HUDEP-2 (cell line): ENCODE results near the gene MARK3.
"Not testable (repeated sequence)": the region's sequence is repeated elsewhere in the genome, so short reads cannot be mapped to it uniquely, and the experiment has no call there.

Experiments used
- DNase-seq, 76 experiments: peaks; one replicate each; lab custom pipeline; 2025; ENCODE audit not compliant: unreplicated experiment in 76 of 76; lab: John Stamatoyannopoulos, UW

Gene MARK3

DNA sequence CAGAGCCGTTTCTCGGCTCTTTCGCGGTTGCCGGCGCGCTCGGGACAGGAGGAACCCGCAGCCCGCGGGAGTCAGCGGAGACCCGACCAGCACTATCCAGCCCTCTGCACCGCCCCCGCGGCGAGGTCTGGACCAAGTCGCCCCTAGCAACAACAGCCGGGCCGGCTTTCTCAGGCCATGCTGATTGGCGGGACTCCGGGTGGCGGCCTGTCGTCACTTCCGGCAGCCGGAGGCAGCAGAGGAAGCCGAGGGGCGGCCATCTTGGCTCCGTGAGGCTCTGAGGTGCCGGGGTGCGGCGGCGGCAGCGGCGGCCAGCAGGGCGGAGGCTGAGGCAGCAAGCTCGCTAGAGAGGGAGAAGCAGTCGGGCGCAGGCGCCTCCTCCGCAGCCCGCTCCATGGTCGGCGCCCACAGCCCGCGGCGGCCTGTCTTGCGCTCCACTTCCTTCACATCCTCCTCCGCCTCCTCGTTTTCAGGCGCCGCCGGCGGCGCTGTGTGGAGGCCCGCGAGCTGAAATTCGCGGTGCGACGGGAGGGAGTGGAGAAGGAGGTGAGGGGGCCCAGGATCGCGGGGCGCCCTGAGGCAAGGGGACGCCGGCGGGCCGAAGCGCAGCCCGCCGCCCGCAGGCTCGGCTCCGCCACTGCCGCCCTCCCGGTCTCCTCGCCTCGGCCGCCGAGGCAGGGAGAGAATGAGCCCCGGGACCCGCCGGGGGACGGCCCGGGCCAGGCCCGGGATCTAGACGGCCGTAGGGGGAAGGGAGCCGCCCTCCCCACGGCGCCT is at the start of gene MARK3:
Gene MARK3, plus strand, starts transcription at position 264 of the 777 bp plus-strand sequence. CDS start 615 bp downstream, outside the sequence.
- DNase-seq: peak in 74 of 76 experiments; percentile 38 to 97 (median 93)

DNA sequence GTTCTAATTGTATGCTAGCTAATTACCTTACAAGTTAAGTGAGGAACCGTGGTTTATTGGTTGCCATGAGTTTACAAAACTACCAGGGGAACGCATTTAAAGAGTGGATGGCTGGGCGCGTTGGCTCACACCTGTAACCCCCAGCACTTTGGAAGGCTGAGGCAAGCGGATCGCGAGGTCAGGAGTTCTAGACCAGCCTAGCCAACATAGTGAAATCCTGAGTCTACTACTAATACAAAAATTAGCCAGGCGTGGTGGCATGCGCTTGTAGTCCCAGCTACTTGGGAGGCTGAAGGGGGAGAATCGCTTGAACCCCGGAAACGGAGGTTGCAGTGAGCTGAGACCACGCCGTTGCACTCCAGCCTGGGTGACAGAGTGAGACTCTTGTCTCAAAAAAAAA is 49.0 kb upstream of the MARK3 start:
- DNase-seq: no peak

DNA sequence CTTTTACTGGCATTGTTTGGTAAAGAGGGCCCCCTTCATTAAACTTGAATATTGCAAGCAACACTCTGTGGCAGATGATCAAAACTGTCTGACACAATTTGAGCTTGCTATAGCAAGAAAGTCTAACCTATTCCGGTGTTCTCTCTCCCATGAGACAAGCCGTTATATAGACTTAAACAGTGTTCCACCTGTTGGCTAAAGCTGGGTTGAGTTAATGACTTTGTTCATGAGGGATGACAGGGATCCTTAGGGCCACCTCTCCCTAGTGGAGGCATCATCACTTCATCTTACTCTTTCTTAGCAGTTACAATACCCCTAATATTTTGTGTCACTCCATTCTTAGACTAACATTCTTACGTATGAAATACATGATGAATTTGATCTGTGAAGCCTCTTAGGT is 47.4 kb upstream of the MARK3 start:
- DNase-seq: no peak

DNA sequence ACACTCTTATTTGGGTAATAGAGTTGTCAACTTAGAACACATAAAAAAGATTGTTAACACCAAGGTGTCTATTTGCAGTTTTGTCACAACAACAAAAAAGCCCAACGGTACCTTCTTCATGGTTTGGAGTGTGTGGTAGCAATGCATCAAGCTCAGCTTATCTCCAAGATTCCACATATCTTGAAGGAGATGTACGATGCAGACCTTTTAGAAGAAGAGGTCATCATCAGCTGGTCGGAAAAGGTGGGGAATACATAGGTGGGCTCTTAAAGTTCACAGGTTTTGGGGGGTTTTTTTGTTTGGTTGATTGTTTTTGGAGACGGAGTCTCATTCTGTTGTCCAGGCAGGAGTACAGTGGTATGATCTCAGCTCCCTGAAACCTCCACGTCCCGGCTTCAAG is 45.7 kb upstream of the MARK3 start:
- no peak for DNase-seq

DNA sequence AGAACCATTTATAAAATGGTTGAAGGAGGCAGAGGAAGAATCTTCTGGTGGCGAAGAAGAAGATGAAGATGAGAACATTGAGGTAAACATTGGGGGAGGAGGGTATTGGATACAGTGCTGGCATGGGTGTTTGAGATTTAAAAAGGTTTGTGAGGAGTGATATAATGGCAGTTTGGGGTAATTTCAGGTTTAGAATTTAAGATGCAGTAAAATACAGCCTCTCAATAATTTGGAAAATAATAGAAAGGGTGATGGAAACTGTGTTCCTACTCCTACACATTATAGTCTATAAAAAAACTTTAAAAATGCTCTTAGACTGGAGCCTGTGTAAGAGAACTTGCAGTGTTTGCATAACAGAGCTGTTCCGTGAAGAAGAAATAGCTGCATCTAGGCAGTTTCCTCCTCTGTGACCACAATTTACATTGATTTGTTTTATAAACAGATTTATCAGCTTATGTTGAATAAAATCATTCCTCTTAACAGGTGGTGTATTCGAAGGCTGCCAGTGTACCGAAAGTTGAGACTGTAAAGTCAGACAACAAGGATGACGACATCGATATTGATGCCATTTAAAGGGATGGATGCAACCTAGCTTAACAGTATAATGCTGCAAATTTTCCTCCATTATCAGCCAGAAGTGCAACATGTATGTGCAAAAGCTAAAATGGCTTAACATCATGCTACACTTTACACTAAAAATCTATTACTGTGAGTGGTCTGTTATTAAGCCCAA is 44.6 kb upstream of the MARK3 start:
- no peak for DNase-seq

DNA sequence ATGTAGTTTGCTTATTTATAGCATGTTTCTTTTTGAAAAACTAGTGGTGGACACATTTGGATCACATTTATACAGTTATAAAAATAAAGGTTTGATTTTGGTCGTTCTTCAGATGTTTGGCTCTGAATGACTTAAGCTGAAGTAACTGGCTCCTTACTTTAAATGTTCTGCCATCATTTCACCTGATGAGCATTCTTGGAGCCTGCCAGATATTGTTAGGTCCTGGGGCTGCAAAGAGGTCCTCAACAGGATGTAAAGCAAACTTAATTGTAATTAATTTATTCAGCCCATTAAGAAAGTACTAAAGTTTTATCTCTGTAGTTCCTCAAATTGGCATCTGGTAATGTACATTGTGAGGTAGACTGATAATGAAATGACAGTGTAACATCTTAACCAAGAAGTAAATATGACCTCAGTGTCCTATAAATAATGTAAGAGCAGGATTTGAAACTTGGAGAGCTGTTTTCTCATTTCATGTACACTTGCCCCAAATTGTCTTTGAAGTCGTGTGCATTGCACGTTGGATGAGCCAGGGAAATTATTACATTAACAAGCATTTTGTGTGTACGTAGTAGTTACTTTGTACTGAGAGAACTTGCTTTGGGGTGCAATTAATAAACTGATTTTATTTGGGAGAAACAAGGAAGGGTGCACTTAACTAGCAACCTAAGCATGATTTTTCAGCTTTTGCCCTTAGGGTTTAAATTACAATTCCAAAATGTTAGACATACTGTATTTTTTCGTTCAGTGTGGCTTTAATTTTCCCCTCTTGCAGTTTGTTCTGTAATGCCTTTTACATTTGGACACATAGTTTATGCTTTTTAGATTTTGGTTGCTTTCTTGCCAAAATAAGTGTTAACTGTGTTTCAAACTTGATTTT is 43.7 kb upstream of the MARK3 start:
- DNase-seq: no peak

DNA sequence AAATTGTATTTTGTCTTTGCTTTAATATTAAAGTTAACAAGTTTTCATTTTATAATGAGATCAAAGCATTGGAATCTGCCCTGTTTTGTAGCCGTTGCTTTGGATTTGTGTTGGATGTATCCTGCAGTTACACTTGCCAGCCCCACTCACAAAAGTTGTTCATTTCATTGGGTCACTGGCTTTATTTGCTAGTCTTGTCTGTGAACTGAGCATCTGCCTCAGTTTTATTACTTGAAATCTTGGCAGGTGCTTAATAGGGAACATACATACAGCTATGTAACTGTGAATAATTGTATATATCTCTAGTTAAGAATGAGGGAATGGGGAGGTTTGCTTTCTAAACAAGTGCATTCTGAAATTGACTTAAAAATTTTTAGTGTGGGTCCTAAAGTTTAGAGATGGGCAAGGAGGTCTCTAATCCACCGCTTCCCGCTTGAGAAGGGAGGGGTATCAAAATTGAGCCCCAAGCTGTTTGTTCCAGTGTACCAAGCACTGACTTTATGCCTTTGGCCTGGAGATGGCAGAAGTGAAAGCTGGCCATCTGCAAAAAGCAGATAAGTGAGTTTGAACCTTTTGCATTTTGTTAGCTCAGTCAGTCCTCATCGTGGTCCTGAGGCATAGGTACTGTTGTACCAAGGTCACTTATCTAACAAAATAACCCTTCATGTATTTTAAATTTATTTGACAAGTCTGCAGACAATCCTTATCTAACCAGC is 41.9 kb upstream of the MARK3 start:
- DNase-seq: peak in 20 of 76 experiments; percentile 9 to 54 (median 20)

DNA sequence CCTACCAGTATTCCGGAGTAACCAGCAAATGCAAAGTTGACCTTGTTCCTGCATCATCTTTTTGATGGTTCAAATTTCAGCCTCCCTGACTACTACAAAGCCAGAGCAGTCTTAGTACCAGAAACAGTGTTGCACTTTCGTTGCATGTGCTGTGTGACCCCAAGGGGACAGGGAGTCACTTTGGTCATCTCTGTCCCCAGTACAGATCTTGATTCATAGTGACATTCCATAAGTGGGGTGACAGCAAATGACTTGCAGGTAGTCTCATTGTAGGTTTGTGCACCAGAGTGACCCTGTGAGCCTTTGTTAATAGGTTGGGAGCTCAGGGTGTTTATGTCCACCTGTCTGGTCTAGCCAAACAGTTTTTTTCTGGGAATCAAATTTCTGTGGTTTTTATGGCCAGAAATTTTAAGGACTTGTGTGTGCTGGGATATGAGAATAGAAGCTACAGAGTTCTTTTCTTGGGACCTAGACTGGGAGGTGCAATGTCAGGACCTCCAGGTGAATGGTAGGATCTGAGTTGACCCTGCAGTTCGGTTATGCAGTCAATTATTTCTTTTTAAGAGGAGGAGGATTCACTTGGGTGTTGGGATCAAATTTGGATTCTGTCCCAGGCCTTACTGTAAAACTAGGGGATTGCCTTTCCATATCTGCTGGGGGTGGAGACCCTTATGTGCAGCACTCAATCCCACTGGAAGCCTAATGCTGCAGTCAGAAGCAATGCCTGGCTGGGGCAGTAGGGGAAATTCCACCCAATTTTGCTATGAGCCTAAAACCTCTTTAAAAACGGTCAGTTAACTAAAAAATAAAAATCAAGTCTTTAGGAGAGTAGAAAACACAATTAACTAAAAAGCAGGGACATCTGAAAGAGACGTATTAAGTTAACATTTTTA is 41.1 kb upstream of the MARK3 start:
- no peak for DNase-seq

DNA sequence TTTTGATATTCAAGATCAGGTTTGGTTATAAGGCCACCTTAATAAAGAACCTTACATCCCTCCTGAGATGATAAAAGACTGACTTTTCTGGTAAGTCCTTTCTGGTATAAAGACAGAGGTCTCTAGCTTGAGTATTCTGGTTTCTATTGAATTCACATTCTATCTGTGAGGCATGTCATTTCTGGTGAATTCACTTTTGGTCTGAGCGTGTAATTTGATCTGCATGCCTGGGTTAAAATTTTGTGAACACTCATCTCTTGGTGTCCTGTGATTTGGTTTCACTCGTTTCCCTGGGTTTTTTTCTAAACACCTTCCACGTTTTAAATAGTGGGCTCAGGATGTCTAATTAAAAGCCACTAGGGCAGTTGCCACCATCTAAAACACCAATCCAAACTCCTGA is 38.9 kb upstream of the MARK3 start:
- DNase-seq: no peak

DNA sequence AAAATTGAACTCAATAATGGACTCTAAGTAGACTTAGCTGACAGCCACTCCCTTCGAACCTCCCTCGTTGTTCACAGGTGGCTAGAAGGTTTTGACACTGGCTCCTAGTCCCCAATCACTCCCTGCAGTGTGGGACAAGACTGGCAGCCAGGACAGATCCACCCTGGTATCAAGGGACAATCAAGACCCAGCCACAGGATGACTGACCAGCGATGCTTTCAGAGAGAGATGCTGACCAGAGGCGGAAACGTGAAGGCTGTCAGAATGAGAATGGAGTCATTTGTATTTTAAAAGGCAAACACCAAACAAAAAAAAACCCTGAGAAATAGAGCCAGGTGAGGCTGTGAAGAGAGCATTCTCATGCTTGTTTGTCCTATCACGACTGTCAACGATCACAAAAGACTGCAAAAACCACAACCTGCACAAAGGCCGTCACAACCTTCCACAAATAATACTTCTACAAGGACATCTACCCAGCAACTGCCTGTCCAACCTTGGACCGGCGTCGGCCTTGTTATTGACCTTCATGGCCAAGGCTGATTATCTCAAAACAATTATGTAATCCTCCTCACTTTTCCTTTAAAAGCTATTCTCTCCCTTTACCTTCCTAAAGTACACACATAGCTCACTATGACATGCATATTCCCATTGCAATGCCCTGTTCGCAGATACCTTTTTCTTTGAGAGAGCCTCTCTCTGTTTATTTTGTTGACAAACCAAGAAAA is 38.0 kb upstream of the MARK3 start:
- no peak for DNase-seq

DNA sequence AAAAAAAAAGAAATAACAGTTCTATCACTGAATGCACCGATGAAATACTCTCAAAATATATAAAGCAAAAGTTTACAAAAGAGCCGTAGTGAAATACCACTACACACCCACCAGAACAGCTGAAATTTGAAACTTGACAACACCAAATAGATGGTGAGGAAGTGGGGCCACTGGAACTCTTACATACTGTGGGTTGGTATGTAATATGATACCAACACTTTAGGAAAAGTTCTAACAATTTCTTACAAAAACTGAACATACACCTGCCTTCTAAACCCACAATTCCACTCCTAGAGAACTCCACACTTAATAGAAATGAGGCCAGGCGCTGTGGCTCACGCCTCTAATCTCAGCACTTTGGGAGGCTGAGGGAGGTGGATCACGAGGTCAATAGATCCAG is 37.1 kb upstream of the MARK3 start:
- DNase-seq: no peak

DNA sequence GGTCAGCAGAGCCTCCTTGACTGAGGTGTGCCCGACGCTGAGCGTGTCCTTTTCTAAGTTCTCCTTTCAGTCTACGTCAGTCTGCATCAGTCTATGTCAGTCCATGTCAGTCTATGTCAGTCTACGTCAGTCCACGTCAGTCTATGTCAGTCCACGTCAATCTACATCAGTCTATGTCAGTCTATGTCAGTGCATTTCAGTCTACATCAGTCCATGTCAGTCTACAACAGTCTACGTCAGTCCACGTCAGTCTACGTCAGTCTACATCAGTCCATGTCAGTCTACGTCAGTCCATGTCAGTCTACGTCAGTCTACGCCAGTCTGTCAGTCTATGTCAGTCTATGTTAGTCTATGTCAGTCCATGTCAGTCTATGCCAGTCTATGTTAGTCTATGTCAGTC is 35.2 kb upstream of the MARK3 start:
- no peak for DNase-seq

DNA sequence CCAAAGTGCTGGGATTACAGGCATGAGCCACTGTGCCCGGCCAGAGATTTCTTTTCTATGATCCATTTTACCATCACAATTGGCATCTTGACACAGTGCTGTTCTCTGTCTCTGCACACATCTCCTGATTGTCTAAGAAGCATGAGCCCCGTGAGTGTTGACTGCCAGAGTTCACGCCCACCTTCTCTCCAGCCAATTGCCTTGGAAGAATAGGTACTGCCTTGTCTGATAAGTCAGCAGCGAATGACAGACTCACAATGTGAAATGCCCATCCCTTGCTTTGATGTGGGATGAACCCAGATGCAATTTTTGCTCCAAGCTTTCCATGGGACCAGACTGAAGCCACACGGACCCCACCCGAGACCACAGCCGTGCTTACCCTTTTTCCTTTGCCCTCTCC is 31.9 kb upstream of the MARK3 start:
- DNase-seq: no peak

DNA sequence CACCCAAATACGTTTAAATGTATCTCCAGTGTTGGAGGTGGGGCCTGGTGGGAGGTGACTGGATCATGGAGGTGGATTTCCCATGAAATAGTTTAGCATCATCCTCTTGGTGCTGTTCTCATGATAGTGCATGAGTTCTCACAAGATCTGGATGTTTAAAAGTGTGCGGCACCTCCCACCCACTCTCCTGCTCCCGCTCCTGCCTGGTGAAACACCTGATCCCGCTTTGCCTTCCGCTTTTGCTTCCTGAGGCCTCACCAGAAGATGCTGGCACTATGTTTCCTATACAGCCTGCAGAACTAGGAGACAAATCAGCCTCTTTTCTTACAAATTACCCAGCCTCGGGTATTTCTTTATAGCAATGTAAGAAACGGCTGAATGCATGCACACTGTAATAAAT is 31.1 kb upstream of the MARK3 start:
- DNase-seq: no peak

DNA sequence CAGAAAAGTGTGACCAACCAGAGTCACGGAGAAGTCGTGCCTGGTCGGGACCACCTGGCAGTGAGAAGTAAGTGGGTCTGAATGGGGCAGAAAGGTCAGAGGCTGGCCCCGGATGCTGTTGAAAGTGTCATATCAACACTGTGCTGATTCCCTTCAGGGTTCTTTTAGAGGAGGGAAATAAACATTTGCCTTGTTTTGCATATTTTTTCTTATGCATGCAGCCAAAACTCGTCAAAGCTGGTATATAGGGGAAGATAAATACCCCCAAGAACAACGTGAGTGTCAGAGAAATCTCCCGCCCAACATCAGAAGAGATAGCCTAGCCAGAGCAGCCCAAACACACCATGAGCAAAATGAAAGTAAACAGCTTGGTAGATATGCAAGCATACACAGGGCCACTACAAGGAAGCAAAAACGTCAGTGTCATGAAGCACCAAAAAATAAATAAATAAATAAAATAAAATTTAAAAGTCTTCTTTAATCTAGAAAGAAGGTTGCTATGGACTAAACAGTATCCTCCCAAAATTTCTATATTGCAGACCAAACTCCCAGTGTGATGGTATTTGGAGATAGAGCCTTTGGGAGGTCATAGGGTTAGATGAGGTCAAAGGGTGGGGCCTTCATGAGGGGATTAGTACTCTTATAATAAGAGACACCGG is 29.1 kb upstream of the MARK3 start:
- DNase-seq: peak in 5 of 76 experiments; percentile 21 to 54 (median 33)

DNA sequence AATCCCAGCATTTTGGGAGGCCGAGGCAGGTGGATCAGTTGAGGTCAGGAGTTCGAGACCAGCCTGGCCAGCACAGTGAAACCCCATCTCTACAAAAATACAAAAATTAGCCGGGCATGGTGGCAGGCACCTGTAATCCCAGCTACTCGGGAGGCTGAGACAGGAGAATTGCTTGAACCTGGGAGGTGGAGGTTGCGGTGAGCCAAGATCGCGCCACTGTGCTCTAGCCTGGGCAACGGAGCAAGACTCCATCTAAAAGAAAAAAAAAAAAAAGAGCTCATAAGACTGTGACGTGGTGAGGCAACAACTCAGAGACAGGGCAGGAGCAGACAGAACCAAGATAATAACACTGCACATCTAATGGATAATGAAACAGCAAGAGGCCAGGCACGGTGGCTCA is 27.7 kb upstream of the MARK3 start:
- not testable (repeated sequence) for DNase-seq

DNA sequence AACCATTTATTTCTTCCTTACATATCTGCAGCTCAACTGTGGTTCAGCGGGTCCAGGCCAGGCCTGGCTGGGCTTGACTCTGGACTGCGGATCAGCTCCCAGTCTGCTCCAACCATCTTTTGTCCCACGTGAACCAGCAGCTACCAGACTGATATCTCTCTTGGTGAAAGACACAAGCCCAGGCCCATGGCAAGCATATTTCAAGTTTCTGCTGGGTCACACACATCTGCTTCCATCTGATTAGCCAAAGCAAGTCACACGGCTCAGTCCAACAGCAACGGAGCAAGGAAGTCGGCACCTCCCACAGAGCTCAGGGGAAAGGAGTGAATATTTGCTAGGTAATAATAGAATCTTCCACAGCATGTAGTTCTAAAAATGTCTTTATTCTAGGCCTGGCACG is 24.7 kb upstream of the MARK3 start:
- peak in 2 of 76 experiments; percentile 17 to 35 for DNase-seq

DNA sequence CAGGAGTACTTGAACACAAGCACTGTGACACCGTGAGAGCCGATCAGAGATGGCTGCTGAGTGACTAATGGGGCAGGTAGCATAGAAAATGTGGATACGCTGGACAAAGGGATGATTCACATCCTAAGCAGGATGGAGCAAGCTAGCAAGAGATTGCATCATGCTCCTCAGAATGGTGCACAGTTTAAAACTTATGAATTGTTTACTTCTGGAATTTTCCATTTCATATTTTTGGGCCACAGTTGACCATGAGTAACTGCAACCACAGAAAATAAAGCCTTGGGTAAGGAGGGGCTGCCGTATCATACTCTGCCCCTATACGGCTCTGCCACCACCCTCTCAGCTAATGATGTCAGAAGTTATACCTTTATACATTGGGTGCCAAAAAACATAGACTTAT is 23.3 kb upstream of the MARK3 start:
- no peak for DNase-seq
